ENCODE data around the gene BNC2. TPM values are rescaled to one million over a fixed set of nuclear protein-coding genes. Genes with fewer than 3 reads are reported as not detected.
A peak's percentile ranks its signal among the peaks of the same experiment; 100 is the strongest.

BNC2 gene
- total RNA-seq, 1 donor from 2014 or later: 25.8 TPM

GRCh38 chr9:16413509-16414016 lies 456.9 kb downstream of the BNC2 start:
- no peak for DNase-seq

GRCh38 chr9:16412740-16413139 lies 457.7 kb downstream of the BNC2 start:
- no peak for DNase-seq

- DNase-seq: no peak
These were observed 459.2 kb downstream of the BNC2 start for GRCh38 chr9:16411311-16411710.

GRCh38 chr9:16410601-16411280 lies 459.7 kb downstream of the BNC2 start:
- no peak for DNase-seq

- DNase-seq: no peak
These were observed 462.9 kb downstream of the BNC2 start for GRCh38 chr9:16407617-16408016.

GRCh38 chr9:16406526-16407225 lies 463.8 kb downstream of the BNC2 start:
- DNase-seq: no peak

GRCh38 chr9:16405421-16405820 lies 465.0 kb downstream of the BNC2 start:
- no peak for DNase-seq

- DNase-seq: no peak
These were observed 468.8 kb downstream of the BNC2 start for GRCh38 chr9:16401701-16402100.

GRCh38 chr9:16398691-16399090 lies 471.8 kb downstream of the BNC2 start:
- DNase-seq: no peak

- DNase-seq: no peak
These were observed 474.1 kb downstream of the BNC2 start for GRCh38 chr9:16396389-16396788.

GRCh38 chr9:16391369-16391768 lies 479.1 kb downstream of the BNC2 start:
- DNase-seq: no peak

- no peak for DNase-seq
These were observed 483.1 kb downstream of the BNC2 start for GRCh38 chr9:16387382-16387781.

GRCh38 chr9:16386827-16387077 lies 483.7 kb downstream of the BNC2 start:
- DNase-seq: no peak

GRCh38 chr9:16386007-16386826 lies 484.3 kb downstream of the BNC2 start:
- no peak for DNase-seq

- no peak for DNase-seq
These were observed 484.9 kb downstream of the BNC2 start for GRCh38 chr9:16385590-16385989.

GRCh38 chr9:16384993-16385392 lies 485.5 kb downstream of the BNC2 start:
- no peak for DNase-seq

GRCh38 chr9:16377311-16377710 lies 493.2 kb downstream of the BNC2 start:
- DNase-seq: no peak

- DNase-seq: peak; percentile 18
These were observed 499.2 kb downstream of the BNC2 start for GRCh38 chr9:16371306-16371705.

GRCh38 chr9:16370647-16371046 lies 499.8 kb downstream of the BNC2 start:
- no peak for DNase-seq

- DNase-seq: no peak
These were observed 501.0 kb downstream of the BNC2 start for GRCh38 chr9:16369427-16369826.

- no peak for DNase-seq
These were observed 502.0 kb downstream of the BNC2 start for GRCh38 chr9:16368237-16369087.

GRCh38 chr9:16367605-16368231 lies 502.8 kb downstream of the BNC2 start:
- no peak for DNase-seq
